Measurements from ENCODE around the gene DECR2. TPM values are rescaled to one million over a fixed set of nuclear protein-coding genes. Genes with fewer than 3 reads are reported as not detected.
A peak's percentile ranks its signal among the peaks of the same experiment; 100 is the strongest.
"Not testable (repeated sequence)": the region's sequence is repeated elsewhere in the genome, so short reads cannot be mapped to it uniquely, and the experiment has no call there.

The DECR2 gene
- total RNA-seq, 1 experiment from 2014 or later, result 27.5 TPM

- H3K36me3 ChIP-seq (ENCODE audit: insufficient read depth, low read length, poor library complexity, severe bottlenecking), result no peaks in the 10 kb centered on the region
- no peaks in the 10 kb centered on the region for H3K27me3 ChIP-seq (replicated peaks; ENCODE audit: insufficient read depth, low read depth, low read length, poor library complexity)
- no peak overlapping the region for H3K4me3 ChIP-seq (ENCODE audit: low read depth, low read length, poor library complexity, severe bottlenecking)
- ChIA-PET POLR2A (ENCODE audit: low non-redundant PET) (no interaction called here), CTCF (interaction anchor here (0.9 kb wide), 1 partner anchor 8 kb away, joined by 5 read pairs; no protein-coding TSS in a partner anchor)
- BruUV-seq (replicated peaks), result no TSS peak
- no peak for DNase-seq (ENCODE audit: low spot score)
- no peaks in the 10 kb centered on the region for H3K4me1 ChIP-seq (ENCODE audit: insufficient read depth, low read length, poor library complexity, severe bottlenecking)
- intact Hi-C loops (cut with micrococcal nuclease; ENCODE audit: unreplicated experiment), result no loop called here
- no peak overlapping the region for H3K27ac ChIP-seq (ENCODE audit: low read depth, low read length, poor library complexity, severe bottlenecking)
- no peaks in the 10 kb centered on the region for H3K9me3 ChIP-seq (ENCODE audit: low read depth, low read length, poor library complexity, severe bottlenecking)
- TF ChIP-seq CTCF (conservative IDR thresholded peaks at IDR 0.05; ENCODE audit: low read depth, low read length), result no peak
- no peak for TF ChIP-seq EZH2 (IDR thresholded peaks at IDR 0.05; ENCODE audit: borderline replicate concordance, low read depth, low read length, poor library complexity, severe bottlenecking)
Measured at GRCh38 chr16:383326-384051, 18.2 kb upstream of the DECR2 start.

GRCh38 chr16:386641-387156, 15.0 kb upstream of the DECR2 start:
- TF ChIP-seq EZH2 (IDR thresholded peaks at IDR 0.05; ENCODE audit: borderline replicate concordance, low read depth, low read length, poor library complexity, severe bottlenecking) (no peak), CTCF (conservative IDR thresholded peaks at IDR 0.05; ENCODE audit: low read depth, low read length) (0 out of 2 replicates have a peak, but pooled peaks have one; percentile 23)
- Histone ChIP-seq H3K27me3 (replicated peaks; ENCODE audit: insufficient read depth, low read depth, low read length, poor library complexity) (no peaks in the 10 kb centered on the region), H3K36me3 (ENCODE audit: insufficient read depth, low read length, poor library complexity, severe bottlenecking) (no peaks in the 10 kb centered on the region), H3K4me3 (ENCODE audit: low read depth, low read length, poor library complexity, severe bottlenecking) (no peak overlapping the region), H3K27ac (ENCODE audit: low read depth, low read length, poor library complexity, severe bottlenecking) (no peak overlapping the region), H3K9me3 (ENCODE audit: low read depth, low read length, poor library complexity, severe bottlenecking) (no peaks in the 10 kb centered on the region), H3K4me1 (ENCODE audit: insufficient read depth, low read length, poor library complexity, severe bottlenecking) (no peaks in the 10 kb centered on the region)
- BruUV-seq (replicated peaks), result no TSS peak
- CTCF ChIA-PET, result no interaction called here
- POLR2A ChIA-PET (ENCODE audit: low non-redundant PET), result interaction anchor here (0.7 kb wide), 2 partner anchors 284 to 326 kb away, joined by 9 to 16 read pairs; no protein-coding TSS in a partner anchor
- DNase-seq (ENCODE audit: low spot score), result no peak
- intact Hi-C loops (cut with micrococcal nuclease; ENCODE audit: unreplicated experiment), result no loop called here

- H3K36me3 ChIP-seq (ENCODE audit: insufficient read depth, low read length, poor library complexity, severe bottlenecking); H3K9me3 ChIP-seq (ENCODE audit: low read depth, low read length, poor library complexity, severe bottlenecking); intact Hi-C loops (cut with micrococcal nuclease; ENCODE audit: unreplicated experiment); BruUV-seq (replicated peaks); POLR2A ChIA-PET (ENCODE audit: low non-redundant PET); H3K4me3 ChIP-seq (ENCODE audit: low read depth, low read length, poor library complexity, severe bottlenecking); H3K4me1 ChIP-seq (ENCODE audit: insufficient read depth, low read length, poor library complexity, severe bottlenecking); DNase-seq (ENCODE audit: low spot score); H3K27me3 ChIP-seq (replicated peaks; ENCODE audit: insufficient read depth, low read depth, low read length, poor library complexity); H3K27ac ChIP-seq (ENCODE audit: low read depth, low read length, poor library complexity, severe bottlenecking): not testable (repeated sequence)
- CTCF ChIA-PET, result interaction anchor here (0.7 kb wide), 1 partner anchor 103 kb away, joined by 11 read pairs; no protein-coding TSS in a partner anchor
Measured at GRCh38 chr16:387761-388666, 13.7 kb upstream of the DECR2 start.
